Neural cell (in vitro differentiated cells): ENCODE measurements around the gene TAF1B. TPM values are rescaled to one million over a fixed set of nuclear protein-coding genes. Genes with fewer than 3 reads are reported as not detected.

ENCODE experiments used
- H2AFZ ChIP-seq: fragments of 200-600, 300-800 bp; sonication (generic), shearing (Covaris generic); 2 replicates; pipeline ENCODE4 v1.6.0; 2014; ENCODE audit warnings: low read depth, mild to moderate bottlenecking, antibody characterized with exemption, low read length, moderate library complexity
- H3F3A ChIP-seq: fragments of 200-600 bp; shearing (Covaris generic); 2 replicates; pipeline ENCODE4 v1.6.1; 2016; ENCODE audit warnings: mild to moderate bottlenecking, moderate library complexity, mixed read lengths, antibody characterized with exemption, low read length; ENCODE audit not compliant: insufficient read depth, poor library complexity, severe bottlenecking
- H3K27ac ChIP-seq: fragments of 200-600, 300-800 bp; sonication (generic), shearing (Covaris generic); 2 replicates; pipeline ENCODE4 v1.5.1; 2014; ENCODE audit warnings: mild to moderate bottlenecking, low read length, moderate library complexity
- H3K27me3 ChIP-seq: fragments of 300-800, 200-600 bp; sonication (generic), shearing (Covaris generic); 2 replicates; pipeline ENCODE4 v1.6.0; 2014; ENCODE audit warnings: mild to moderate bottlenecking, low read depth, low read length, moderate library complexity; ENCODE audit not compliant: insufficient read depth
- H3K36me3 ChIP-seq: fragments of 300-800, 200-600 bp; sonication (generic), shearing (Covaris generic); 2 replicates; pipeline ENCODE4 v1.5.1; 2014; ENCODE audit warnings: mild to moderate bottlenecking, antibody characterized with exemption, low read length, moderate library complexity; ENCODE audit not compliant: insufficient read depth
- H3K4me2 ChIP-seq: fragments of 300-800, 200-600 bp; sonication (generic), shearing (Covaris generic); 2 replicates; pipeline ENCODE4 v1.6.0; 2014; ENCODE audit warnings: mild to moderate bottlenecking, low read length
- H3K4me3 ChIP-seq: fragments of 300-800, 200-600 bp; sonication (generic), shearing (Covaris generic); 2 replicates; pipeline ENCODE4 v1.5.1; 2014; ENCODE audit warnings: mild to moderate bottlenecking, low read length, moderate library complexity
- H3K79me2 ChIP-seq: fragments of 200-600 bp; shearing (Covaris generic); replicated peaks from 2 replicates; pipeline ENCODE4 v1.6.0; 2014; ENCODE audit warnings: mild to moderate bottlenecking, low read length, moderate library complexity; ENCODE audit not compliant: insufficient read depth
- H3K9ac ChIP-seq: fragments of 300-800, 200-600 bp; sonication (generic), shearing (Covaris generic); 2 replicates; pipeline ENCODE4 v1.6.1; 2016; ENCODE audit warnings: mild to moderate bottlenecking, low read length, mixed read lengths
- H3K9me2 ChIP-seq: fragments of 200-600 bp; shearing (Covaris generic); 2 replicates; pipeline ENCODE4 v1.6.1; 2016; ENCODE audit warnings: mild to moderate bottlenecking, low read length, mixed read lengths; ENCODE audit not compliant: insufficient read depth
- H3K9me3 ChIP-seq: fragments of 200-600, 300-800 bp; sonication (generic), shearing (Covaris generic); 2 replicates; pipeline ENCODE4 v1.6.1; 2016; ENCODE audit warnings: mild to moderate bottlenecking, mixed run types, low read length, moderate library complexity, mixed read lengths
- H4K20me1 ChIP-seq: fragments of 200-600 bp; shearing (Covaris generic); 2 replicates; pipeline ENCODE4 v1.6.1; 2016; ENCODE audit warnings: mild to moderate bottlenecking, mixed run types; ENCODE audit not compliant: insufficient read depth
- EP300 ChIP-seq: fragments of 450-650 bp; conservative IDR thresholded peaks from 2 replicates; pipeline ENCODE4 v1.6.1; 2014; ENCODE audit warnings: antibody characterized with exemption, mild to moderate bottlenecking, moderate library complexity; ENCODE audit not compliant: poor library complexity, severe bottlenecking
- EZH2 ChIP-seq: fragments of 200-600, 300-800 bp; shearing (Covaris generic), sonication (generic); IDR thresholded peaks from 2 replicates; pipeline ENCODE4 v1.6.1; 2014; ENCODE audit warnings: antibody characterized with exemption, low read length, borderline replicate concordance, mild to moderate bottlenecking; ENCODE audit not compliant: insufficient read depth, poor library complexity, severe bottlenecking
- MXI1 ChIP-seq: fragments of 450-650 bp; conservative IDR thresholded peaks from 2 replicates; pipeline ENCODE4 v1.6.1; 2014; ENCODE audit warnings: antibody characterized with exemption, mild to moderate bottlenecking; ENCODE audit not compliant: poor library complexity, severe bottlenecking
- POLR2AphosphoS5 ChIP-seq: IDR thresholded peaks from 2 replicates; pipeline ENCODE4 v1.6.1; 2012
- RAD21 ChIP-seq: fragments of 450-650 bp; conservative IDR thresholded peaks from 2 replicates; pipeline ENCODE4 v1.6.1; 2014; ENCODE audit warnings: antibody characterized with exemption, mild to moderate bottlenecking, moderate library complexity
- SMC3 ChIP-seq: fragments of 450-650 bp; conservative IDR thresholded peaks from 2 replicates; pipeline ENCODE4 v1.6.1; 2014; ENCODE audit warnings: antibody characterized with exemption, mild to moderate bottlenecking, moderate library complexity; ENCODE audit not compliant: poor library complexity
- TAF1 ChIP-seq: IDR thresholded peaks from 2 replicates; pipeline ENCODE4 v1.6.1; 2012; ENCODE audit warnings: low read depth
- polyA plus RNA-seq: library from polyadenylated mRNA; depleted of rRNA; stranded (reverse); fragments of >200 nt; gene quantifications from 2 replicates; pipeline ENCODE4 v1.2.3, GENCODE V29; 2014
- TF ChIP-seq, protein P1 (sequence below): IDR thresholded peaks from 2 replicates; pipeline ENCODE4 v1.6.1; 2012; ENCODE audit warnings: borderline replicate concordance
- TF ChIP-seq, protein P2 (sequence below): fragments of 450-650 bp; IDR thresholded peaks from 2 replicates; pipeline ENCODE4 v1.5.1; 2014; ENCODE audit warnings: antibody characterized with exemption, mild to moderate bottlenecking, moderate library complexity; ENCODE audit not compliant: poor library complexity, severe bottlenecking

TAF1B gene
- polyA plus RNA-seq, 1 donor from 2014 or later, result 11.2 TPM

DNA sequence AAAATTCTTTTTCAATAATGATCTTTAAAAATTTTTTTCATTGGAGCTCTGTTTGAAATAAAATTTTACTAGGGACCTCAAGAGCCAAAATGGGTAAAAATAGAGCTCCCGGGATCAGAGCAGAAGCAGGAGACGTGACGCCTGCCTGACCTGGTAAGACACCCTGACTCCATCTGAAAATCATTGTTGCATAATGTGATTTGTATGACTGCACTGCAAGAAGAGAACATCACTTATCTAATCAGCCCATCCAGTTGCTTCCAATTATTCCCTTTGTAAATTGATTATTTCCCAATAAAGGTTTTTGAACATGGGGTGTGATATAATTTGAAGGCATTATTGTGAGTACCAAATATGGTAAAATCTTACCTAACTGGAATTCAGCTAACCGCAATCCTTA is 17.1 kb upstream of the TAF1B start:
- Histone ChIP-seq H3K79me2 (no peaks in the 10 kb centered on the region), H3K27me3 (no peaks in the 10 kb centered on the region), H3K4me2 (no peak overlapping the region), H3F3A (no peaks in the 10 kb centered on the region), H3K9me3 (no peaks in the 10 kb centered on the region), H3K4me3 (no peak overlapping the region), H4K20me1 (no peaks in the 10 kb centered on the region), H3K27ac (no peak overlapping the region), H3K9ac (no peak overlapping the region), H3K9me2 (no peaks in the 10 kb centered on the region), H3K36me3 (no peaks in the 10 kb centered on the region), H2AFZ (no peak overlapping the region)
- TF ChIP-seq EZH2 (no peak), POLR2AphosphoS5 (no peak), SMC3 (no peak), RAD21 (no peak), TAF1 (no peak), MXI1 (no peak), EP300 (no peak)
- TF ChIP-seq, protein P1, sequence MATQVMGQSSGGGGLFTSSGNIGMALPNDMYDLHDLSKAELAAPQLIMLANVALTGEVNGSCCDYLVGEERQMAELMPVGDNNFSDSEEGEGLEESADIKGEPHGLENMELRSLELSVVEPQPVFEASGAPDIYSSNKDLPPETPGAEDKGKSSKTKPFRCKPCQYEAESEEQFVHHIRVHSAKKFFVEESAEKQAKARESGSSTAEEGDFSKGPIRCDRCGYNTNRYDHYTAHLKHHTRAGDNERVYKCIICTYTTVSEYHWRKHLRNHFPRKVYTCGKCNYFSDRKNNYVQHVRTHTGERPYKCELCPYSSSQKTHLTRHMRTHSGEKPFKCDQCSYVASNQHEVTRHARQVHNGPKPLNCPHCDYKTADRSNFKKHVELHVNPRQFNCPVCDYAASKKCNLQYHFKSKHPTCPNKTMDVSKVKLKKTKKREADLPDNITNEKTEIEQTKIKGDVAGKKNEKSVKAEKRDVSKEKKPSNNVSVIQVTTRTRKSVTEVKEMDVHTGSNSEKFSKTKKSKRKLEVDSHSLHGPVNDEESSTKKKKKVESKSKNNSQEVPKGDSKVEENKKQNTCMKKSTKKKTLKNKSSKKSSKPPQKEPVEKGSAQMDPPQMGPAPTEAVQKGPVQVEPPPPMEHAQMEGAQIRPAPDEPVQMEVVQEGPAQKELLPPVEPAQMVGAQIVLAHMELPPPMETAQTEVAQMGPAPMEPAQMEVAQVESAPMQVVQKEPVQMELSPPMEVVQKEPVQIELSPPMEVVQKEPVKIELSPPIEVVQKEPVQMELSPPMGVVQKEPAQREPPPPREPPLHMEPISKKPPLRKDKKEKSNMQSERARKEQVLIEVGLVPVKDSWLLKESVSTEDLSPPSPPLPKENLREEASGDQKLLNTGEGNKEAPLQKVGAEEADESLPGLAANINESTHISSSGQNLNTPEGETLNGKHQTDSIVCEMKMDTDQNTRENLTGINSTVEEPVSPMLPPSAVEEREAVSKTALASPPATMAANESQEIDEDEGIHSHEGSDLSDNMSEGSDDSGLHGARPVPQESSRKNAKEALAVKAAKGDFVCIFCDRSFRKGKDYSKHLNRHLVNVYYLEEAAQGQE, result no peak
- TF ChIP-seq, protein P2, sequence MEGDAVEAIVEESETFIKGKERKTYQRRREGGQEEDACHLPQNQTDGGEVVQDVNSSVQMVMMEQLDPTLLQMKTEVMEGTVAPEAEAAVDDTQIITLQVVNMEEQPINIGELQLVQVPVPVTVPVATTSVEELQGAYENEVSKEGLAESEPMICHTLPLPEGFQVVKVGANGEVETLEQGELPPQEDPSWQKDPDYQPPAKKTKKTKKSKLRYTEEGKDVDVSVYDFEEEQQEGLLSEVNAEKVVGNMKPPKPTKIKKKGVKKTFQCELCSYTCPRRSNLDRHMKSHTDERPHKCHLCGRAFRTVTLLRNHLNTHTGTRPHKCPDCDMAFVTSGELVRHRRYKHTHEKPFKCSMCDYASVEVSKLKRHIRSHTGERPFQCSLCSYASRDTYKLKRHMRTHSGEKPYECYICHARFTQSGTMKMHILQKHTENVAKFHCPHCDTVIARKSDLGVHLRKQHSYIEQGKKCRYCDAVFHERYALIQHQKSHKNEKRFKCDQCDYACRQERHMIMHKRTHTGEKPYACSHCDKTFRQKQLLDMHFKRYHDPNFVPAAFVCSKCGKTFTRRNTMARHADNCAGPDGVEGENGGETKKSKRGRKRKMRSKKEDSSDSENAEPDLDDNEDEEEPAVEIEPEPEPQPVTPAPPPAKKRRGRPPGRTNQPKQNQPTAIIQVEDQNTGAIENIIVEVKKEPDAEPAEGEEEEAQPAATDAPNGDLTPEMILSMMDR, result no peak

DNA sequence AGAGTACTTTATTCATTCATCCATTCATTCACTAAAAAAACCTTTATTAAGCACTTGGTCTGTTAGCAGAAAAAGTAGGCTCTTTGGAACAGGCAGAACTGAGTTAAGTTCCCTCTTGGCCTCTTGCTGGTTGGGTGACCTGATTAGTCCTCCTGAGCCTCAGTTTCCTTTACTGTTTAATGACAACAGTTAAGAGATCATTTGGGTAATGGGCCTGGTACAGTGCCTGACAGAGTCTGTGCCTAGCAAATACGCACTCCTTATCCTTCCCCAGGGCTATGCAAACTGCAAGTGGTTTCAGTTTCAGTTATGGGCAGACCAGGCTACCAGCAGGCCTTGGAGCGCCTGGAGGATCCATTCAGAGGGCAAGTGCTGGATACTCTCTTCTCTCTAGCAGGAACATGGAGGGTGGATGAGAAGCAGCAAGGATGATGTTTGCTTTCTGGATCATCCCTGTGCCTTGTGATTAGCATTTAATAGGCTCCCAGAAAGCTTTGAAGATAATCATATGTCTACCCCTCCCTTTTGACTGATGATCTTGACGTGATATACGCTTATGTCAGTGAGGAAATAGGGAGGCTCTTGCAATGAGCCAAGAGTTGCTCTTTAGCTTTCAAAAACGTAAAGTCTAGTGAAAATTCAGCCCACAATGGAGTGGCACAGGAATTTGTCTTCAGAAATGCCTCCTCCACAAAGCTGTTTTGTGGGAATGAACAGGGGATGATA is 12.4 kb upstream of the TAF1B start:
- H3K9me3 ChIP-seq, result no peaks in the 10 kb centered on the region
- no peak overlapping the region for H3K27ac ChIP-seq
- no peak overlapping the region for H3K4me3 ChIP-seq
- no peaks in the 10 kb centered on the region for H3K27me3 ChIP-seq
- no peak overlapping the region for H2AFZ ChIP-seq
- H3K4me2 ChIP-seq, result no peak overlapping the region
- H3K79me2 ChIP-seq, result no peaks in the 10 kb centered on the region
- H3F3A ChIP-seq, result no peaks in the 10 kb centered on the region
- no peaks in the 10 kb centered on the region for H4K20me1 ChIP-seq
- no peaks in the 10 kb centered on the region for H3K9me2 ChIP-seq
- no peaks in the 10 kb centered on the region for H3K36me3 ChIP-seq
- H3K9ac ChIP-seq, result no peak overlapping the region
- TF ChIP-seq EP300, result no peak

DNA sequence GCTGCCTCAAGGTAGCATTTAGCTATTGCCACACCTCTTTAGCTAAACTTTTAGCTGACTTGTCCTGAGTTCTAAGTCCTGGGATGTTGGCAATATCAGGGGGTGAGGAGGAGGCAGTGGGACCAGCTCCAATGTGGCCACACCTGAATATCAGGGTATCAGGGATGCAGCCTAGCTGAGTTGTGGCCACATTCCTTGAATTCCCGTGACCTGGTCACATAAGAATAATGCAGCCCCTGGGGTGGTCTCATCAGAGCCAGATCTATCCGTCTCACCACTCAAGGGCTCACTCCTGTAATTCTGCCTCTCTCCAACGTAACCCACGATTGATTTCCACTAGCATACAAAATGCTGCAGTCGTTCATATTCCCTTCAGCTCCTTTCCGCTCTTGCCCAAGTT is 11.6 kb upstream of the TAF1B start:
- Histone ChIP-seq H3K27ac (no peak overlapping the region), H3K9me3 (no peaks in the 10 kb centered on the region), H3K9ac (no peak overlapping the region), H3K4me3 (no peak overlapping the region), H3K79me2 (no peaks in the 10 kb centered on the region), H3K27me3 (no peaks in the 10 kb centered on the region), H3K9me2 (no peaks in the 10 kb centered on the region), H2AFZ (no peak overlapping the region), H3K4me2 (no peak overlapping the region), H3F3A (no peaks in the 10 kb centered on the region), H3K36me3 (no peaks in the 10 kb centered on the region), H4K20me1 (no peaks in the 10 kb centered on the region)
- TF ChIP-seq TAF1 (no peak), SMC3 (no peak), EP300 (no peak), EZH2 (no peak), MXI1 (no peak), RAD21 (no peak), POLR2AphosphoS5 (no peak)
- TF ChIP-seq, protein P2, result no peak
- TF ChIP-seq, protein P1, result no peak
